CD4-positive, alpha-beta T cell treated with Interferon alpha-2 for 1 hour (primary cell): ENCODE measurements around the gene OGFR.
"Not testable (repeated sequence)": the region's sequence is repeated elsewhere in the genome, so short reads cannot be mapped to it uniquely, and the experiment has no call there.

Experiments used
- DNase-seq, 2 donors: peaks; one replicate each; pipeline ENCODE4 v3.0.0-alpha.2; 2020 to 2022

The OGFR gene

DNA sequence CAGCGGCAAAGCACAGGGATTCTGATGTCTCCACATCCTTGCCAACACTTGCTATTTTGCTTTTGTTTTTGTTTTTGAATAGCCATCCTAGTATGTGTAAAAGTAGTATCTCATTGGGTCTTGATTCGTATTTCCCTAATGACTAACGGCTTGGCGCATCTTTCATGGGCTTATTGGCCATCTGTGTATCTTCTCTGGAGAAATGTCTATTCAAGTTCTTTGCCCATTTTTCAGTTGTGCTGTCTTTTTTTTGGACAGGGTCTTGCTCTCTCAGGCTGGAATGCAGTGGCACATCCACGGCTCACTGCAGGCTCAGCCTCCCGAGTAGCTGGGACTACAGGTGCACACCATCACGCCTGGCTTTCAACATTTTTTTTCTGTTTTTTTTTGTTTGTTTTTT lies 39.5 kb downstream of the OGFR start:
- no peak for DNase-seq

DNA sequence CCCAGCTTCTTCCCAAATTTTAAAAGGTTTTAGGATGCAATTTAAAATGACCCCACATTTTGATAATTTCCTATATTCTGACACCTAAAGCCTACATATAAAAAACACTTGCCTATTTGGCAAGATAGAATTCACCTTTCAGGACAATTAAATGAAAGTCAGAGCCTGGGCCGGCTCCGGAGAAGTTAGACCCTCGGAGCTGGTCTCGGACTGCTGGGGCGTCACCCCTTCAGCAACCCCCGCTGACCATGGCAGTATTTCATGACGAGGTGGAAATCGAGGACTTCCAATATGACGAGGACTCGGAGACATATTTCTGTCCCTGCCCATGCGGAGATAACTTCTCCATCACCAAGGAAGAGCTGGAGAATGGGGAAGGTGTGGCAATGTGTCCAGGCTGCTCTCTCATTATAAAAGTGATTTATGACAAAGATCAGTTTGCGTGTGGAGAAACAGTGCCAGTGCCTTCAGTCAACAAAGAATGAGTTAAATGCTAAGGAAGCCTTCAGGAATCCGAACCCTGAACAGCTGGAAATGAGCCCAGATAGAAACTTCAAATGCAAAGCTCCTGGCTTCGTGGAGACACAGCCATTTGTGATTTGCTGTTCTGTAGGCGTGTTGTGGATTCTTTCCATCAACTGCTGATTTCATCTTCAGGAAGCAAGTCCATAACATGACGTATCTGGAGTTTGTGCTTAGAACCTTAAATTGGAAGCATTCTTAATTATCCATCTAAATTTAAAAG lies 41.0 kb downstream of the OGFR start:
- no peak for DNase-seq

DNA sequence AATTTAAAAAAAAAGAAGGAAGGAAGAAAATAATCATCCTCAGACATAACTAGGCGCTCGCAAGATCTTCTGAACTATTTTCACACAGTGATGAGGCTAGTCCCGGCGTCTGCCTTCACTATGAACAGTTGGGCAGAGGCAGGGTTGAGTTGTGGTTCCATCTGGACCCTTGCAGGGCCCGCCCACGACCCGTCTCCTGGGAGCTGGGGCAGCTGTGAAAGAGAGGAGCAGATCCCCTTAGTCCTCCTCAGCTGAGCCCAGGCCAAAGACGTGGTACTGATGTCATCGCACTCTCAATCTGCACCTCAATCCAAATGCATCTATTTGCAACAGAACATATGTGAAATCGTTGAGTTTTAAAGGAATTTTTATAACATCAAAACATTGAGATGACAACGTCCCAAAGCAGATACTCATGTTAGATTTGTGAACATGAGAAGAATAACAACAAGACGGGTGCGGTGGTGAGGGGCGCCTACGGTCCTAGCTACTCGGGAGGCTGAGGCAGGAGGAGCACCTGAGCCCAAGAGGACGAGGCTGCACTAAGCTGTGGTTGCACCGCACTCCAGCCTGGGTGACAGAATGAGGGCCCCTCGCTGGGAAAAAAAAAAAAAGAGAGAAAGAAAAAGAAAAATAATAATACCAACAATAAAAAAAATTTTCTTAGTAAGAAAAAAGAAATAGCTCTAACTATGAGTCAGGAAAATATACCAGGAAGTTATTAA lies 41.7 kb downstream of the OGFR start:
- DNase-seq = no peak

DNA sequence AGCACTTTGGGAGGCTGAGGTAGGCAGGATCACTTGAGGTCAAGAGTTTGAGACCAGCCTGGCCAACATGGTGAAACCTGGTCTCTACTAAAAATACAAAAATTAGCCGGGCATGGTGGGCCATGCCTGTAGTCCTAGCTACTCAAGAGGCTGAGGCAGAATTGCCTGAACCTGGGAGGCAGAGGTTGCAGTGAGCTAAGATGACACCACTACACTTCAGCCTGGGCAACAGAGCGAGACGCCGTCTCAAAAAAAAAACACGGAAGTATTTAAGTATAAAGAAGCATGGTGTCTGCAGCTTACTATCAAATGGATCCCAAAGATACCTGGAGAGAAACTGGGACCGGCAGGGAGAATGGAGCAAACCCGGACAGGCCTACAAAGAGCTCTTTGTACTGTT lies 44.3 kb downstream of the OGFR start:
- not testable (repeated sequence) for DNase-seq

DNA sequence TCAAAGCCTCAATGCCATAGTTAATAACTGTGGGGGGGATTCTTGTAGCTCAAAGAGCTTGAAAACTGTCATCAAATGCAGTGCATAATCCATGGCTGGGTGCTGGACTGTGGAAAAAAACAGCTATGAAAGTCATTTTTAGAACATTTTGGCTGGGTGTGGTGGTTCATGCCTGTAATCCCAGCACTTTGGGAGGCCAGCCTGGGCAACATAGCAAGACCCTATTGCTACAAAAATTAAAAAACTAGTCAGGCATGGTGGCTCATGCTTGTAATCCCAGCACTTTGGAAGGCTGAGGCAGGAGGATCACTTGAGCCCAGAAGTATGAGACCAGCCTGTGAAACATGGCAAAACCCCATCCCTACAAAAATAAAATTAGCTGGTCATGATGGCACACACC lies 44.8 kb downstream of the OGFR start:
- DNase-seq = no peak

DNA sequence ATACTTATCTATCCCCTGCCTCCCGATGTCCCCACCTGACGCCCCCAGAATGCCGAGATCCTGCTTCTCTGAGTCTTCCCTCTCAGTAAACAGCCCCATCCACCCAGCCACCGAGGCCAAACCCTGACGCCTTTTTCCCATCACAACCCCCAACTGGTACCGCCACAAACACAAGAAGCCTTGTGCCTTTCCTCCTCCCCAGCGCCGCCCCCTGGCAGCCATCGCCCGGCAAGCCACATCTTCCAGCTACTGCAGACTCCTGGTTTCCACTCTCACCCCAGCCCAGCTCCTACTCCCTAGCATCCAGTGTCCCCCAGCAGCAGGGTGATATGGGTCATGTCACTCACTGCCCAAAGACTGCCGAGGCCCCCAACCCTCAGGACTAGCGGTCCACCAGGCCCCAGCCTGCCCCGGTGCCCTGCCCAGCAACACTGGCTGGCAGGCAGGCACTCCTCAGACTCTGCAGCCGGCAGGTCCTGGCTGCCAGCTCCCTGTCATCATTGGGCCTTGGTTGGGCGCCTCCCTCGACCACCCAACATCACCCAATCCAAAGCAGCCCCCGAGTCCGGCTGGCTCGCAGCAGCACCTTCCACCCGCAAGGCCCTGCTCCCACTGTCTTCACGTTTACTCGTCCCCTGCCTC lies 45.8 kb downstream of the OGFR start:
- DNase-seq = no peak

DNA sequence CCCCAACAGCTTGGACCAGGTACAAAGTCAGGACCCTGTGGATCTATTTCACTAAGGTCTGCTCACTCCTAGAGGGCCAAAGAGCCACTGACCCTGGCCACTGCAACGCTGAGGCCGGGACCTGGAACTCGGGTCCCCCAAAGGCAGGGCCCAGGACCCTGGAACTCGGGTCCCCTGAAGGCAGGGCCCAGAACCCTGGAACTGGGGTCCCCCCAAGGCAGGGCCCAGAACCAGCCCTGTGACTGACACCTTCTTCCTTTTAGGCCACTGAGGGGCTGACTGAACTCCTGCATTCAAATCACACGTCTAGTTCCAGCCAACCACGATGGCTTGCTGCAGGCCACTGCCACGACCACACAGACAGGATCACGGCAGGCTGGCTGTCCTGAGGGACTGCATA lies 47.6 kb downstream of the OGFR start:
- no peak for DNase-seq

DNA sequence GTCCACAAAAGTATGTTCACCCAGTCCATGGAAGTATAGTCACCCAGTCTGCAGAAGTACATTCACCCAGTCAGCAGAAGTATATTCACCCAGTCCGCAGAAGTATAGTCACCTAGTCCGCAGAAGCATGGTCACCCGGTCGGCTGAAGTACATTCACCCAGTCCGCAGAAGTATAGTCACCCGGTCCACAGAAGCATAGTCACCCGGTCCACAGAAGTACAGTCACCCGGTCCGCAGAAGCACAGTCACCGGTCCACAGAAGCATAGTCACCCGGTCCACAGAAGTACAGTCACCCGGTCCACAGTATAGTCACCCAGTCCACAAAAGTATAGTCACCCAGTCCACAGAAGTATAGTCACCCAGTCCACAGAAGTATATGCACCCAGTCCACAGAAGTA lies 48.2 kb downstream of the OGFR start:
- DNase-seq = no peak

DNA sequence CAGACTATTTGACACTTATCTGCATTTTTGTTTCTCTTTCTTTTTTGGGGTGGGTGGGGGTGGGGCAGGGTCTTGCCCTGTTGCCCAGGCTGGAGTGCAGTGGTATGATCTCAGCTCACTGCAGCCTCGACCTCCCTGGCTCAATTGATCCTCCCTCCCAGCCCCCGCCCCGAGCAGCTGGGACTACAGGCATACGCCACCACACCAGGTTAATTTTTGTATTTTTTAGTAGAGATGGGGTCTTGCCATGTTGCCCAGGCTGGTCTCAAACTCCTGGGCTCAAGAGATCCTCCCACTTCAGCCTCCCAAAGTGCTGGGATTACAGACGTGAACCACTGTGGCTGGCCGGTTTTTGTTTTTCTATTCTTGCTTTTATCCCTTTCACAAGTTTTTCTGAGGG lies 48.7 kb downstream of the OGFR start:
- not testable (repeated sequence) for DNase-seq

DNA sequence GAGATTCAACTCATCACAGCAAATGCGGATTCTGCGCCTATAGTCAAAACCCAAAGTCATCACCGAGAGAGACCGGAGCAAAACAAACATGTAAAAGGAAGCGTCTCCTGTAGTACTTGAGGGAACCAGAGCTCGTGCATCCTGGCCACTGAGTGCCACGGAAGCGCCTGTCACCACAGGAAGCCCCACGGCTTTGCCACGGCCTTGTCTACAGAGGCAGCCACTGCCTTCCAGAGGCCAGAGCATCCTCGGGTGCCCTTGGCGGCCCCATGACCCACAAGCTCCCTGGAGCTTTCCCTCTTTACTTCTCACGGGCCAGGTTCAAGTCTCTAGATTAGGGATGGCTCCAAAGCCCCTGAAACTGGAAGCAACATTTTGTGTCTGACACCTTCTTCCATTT lies 49.5 kb downstream of the OGFR start:
- no peak for DNase-seq

DNA sequence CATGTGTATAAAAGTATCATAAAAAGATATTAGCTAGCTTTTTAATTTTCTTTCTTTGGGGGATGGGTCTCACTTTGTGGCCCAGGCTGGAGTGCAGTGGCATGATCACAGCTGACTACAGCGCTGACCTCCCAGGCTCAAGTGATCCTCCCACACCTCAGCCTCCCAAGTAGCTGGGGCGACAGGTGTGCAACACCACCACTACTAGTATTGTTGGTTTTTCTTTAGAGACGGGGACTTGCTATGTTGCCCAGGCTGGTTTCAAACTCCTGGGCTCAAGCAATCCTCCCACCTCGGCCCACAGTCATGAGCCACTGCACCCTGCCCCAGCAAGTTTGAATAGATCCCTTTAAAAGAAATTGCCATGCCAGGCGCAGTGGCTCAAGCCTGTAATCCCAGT lies 50.5 kb downstream of the OGFR start:
- no peak for DNase-seq

DNA sequence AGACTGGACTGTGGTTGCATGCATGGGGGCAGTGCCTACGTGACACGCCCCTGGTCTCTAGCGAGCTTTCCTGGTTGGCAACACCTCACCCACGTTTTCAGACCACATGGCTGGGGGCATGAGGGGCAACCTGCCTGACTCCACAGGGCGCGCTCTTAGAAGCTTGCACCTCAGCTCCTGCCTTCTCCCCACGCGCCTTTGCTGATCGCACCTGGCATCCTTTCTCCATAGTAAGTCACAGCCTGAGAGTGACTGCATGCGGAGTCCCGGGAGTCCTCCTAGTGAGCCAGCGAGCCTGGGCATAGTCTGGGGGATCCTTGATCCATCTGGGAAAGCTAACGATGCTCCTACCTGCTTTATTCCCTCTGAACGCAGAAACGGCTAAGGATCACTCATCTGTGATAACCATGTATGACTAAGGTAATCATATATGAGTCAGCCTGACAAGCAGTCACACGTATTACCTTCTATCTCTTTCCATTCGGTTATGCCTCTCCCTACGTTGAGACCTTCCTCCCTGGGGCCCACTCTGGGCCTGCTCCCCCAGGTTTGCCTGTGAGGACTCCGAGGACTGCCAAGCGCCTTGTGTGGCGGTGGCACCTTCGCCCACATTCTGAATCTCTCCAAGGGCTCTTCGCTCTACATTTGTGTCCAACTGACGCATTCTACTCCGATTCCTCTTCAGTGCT lies 52.4 kb downstream of the OGFR start:
- no peak for DNase-seq

DNA sequence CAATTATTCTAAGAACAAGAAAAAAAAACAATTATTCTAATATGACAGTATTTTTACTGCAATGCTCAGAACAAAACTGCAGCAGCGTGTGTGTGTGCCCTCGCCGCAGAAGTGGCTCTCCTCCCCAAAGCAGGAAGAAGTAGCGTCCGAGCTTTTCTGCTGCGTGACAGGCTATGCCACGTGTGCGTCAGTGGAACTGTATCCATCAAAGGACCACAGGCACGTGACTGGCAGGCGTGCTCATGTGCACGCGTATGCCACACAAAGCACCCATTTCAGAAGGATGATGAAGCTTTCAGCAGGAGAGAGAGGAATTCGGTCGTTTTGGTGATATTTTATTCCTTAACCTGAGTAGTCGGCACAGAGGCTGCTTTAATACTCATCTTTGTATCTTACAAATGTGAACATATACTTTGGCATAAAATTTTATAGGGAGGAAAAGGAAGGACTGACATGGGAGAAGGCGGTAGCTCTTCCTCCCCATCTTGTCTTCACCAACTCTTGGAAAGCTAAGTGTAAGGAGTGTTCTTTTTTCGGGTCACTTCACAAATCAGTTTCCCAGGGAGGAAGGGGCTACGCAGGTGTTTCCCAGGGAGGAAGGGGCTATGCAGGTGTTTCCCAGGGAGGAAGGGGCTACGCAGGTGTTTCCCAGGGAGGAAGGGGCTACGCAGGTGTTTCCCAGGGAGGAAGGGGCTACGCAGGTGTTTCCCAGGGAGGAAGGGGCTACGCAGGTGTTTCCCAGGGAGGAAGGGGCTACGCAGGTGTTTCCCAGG lies 53.6 kb downstream of the OGFR start:
- DNase-seq = peak in 1 of 2 donors; percentile 27

DNA sequence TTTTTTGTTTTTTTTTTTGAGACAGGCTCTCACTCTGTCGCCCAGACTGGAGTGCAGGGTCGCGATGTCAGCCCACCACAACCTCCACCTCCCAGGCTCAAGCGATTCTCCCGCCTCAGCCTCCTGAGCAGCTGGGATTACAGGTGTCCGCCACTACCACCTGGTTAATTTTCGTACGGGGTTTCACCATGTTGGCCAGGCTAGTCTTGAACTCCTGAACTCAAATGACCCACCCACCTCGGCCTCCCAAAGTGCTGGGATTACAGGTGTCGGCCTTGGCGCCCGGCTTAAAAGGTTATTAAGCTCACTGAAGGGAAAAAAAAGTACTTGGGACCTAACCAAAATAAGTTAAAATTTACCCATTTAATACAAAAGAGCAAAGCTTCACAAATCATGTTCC lies 55.1 kb downstream of the OGFR start:
- DNase-seq = no peak

DNA sequence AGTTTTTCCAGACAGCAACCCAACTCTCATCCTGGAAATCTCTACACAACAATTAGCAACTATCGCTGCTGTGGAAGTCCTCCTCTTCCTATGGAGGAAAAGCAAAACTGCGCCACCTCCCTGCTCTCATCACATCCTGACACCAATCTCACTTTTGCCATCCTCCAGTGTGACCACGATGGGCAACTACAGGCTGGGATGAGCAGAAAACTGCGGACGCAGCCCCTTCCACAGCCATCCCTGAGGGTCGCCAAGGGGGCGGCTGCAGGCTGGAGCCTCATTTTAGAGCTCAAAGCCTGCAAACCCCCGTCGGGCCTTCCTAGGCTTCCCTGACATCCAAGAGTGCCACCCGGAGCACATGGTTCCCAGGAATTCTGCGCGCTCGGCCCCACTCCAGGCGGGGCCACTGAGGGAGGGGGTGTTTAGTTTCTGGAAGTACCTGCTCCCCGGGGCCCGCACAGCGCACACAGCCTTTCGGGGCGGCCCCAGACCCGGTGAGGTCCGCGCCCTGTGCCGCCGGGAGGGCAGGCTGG lies 55.8 kb downstream of the OGFR start:
- no peak for DNase-seq

DNA sequence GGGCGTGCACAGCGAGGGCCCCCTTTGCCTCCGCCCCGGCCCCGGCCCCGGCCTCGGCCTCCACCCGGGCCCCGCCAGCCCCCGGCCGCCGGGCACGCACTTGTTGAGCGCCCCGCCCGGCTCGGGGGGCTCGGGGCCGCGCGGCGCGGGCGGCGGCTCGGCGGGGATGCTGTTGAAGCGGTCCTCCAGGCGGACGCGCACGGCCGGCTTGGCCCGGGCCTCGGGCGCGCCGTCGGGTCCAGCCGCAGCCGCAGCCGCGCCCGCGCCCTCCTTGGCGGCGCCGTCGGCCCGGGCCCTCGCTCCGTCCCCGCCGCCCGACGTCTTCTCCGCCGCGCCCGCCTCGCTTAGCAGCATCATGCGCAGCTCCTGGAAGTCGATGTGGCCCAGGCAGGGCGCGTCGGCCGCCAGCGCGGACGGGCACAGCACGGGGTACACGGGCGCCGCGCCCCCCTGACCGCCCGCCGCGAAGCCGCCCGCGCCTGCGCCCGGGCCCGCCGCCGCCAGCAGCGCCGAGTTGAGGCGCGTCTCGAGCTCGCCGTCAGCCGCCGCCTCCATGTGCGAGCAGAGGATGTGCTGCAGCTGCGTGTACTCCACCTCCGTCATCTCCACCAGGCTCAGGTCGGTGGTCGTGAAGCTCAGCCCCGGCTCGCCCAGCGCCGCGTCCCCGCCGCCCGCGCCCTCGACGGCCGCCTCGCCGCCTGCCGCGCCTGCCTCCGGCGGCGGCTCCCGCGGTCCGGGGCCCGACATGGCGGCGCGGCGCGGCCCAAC lies 56.5 kb downstream of the OGFR start:
- peak; percentile 27 to 58 for DNase-seq

DNA sequence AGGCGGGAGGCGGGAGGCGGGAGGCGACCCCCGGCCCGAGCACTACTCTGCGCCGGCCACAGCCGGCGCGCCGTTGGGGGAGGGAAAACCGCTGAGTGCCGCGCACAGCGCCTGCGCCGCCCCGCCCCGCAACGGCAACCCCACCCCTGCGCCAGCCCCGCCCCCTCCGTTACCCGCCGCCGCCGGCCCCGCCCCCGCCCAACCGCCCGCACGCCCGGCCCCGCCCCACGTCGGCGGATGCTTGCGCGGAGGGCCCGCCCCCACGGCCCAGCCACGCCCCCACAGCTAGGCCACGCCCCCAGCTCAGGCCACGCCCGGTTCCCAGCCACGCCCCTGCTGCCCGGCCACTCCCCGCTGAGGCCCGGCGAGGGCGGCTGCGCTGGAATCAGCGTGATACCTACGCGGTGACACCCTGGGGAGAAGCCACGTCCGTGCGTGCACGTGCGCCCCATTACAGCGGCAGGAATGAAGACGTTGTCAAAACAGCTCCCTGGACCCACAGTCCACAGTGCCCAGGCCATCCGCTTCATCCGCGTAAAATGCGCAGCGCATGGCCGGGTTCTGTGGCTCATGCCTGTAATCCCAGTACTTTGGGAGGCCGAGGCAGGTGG lies 57.2 kb downstream of the OGFR start, which contains the start of gene TCFL5:
TSS of gene TCFL5 (minus strand) at position 97 of the 611 bp plus-strand sequence. CDS start 152 bp downstream, outside the sequence.
- DNase-seq = peak; percentile 87 to 94
